ENCODE data around the gene GRIN3A.

Gene GRIN3A

GRCh38 chr9:101648493-101648892 lies 90.0 kb downstream of the GRIN3A start:
- H3K4me3 ChIP-seq (ENCODE audit: low read length), result no peak overlapping the region
- H3K79me2 ChIP-seq (ENCODE audit: control insufficient read depth, low read length), result no peaks in the 10 kb centered on the region
- no peaks in the 10 kb centered on the region for H3K9me2 ChIP-seq (replicated peaks; ENCODE audit: control insufficient read depth, low read length)
- H3F3A ChIP-seq (ENCODE audit: control insufficient read depth, insufficient read depth), result no peaks in the 10 kb centered on the region
- no peak overlapping the region for H3K4me2 ChIP-seq (ENCODE audit: low read length)
- no peaks in the 10 kb centered on the region for H3K27me3 ChIP-seq (ENCODE audit: control insufficient read depth, low read length)
- H3K9me3 ChIP-seq (ENCODE audit: control insufficient read depth, insufficient read depth, low read length), result no peaks in the 10 kb centered on the region
- no peak for TF ChIP-seq EZH2phosphoT487 (IDR thresholded peaks at IDR 0.05; ENCODE audit: borderline replicate concordance, low read length)
- TF ChIP-seq, protein P1, sequence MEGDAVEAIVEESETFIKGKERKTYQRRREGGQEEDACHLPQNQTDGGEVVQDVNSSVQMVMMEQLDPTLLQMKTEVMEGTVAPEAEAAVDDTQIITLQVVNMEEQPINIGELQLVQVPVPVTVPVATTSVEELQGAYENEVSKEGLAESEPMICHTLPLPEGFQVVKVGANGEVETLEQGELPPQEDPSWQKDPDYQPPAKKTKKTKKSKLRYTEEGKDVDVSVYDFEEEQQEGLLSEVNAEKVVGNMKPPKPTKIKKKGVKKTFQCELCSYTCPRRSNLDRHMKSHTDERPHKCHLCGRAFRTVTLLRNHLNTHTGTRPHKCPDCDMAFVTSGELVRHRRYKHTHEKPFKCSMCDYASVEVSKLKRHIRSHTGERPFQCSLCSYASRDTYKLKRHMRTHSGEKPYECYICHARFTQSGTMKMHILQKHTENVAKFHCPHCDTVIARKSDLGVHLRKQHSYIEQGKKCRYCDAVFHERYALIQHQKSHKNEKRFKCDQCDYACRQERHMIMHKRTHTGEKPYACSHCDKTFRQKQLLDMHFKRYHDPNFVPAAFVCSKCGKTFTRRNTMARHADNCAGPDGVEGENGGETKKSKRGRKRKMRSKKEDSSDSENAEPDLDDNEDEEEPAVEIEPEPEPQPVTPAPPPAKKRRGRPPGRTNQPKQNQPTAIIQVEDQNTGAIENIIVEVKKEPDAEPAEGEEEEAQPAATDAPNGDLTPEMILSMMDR (IDR thresholded peaks at IDR 0.05; ENCODE audit: low read depth, low read length, poor library complexity, severe bottlenecking), result no peak
- no peak overlapping the region for H3K27ac ChIP-seq (ENCODE audit: low read depth, low read length)
- no peaks in the 10 kb centered on the region for H3K4me1 ChIP-seq (ENCODE audit: control insufficient read depth, low read length)
- H3K36me3 ChIP-seq (ENCODE audit: control insufficient read depth, low read length), result no peaks in the 10 kb centered on the region
- H4K20me1 ChIP-seq (ENCODE audit: control insufficient read depth, insufficient read depth, low read depth, low read length), result no peaks in the 10 kb centered on the region

DNA sequence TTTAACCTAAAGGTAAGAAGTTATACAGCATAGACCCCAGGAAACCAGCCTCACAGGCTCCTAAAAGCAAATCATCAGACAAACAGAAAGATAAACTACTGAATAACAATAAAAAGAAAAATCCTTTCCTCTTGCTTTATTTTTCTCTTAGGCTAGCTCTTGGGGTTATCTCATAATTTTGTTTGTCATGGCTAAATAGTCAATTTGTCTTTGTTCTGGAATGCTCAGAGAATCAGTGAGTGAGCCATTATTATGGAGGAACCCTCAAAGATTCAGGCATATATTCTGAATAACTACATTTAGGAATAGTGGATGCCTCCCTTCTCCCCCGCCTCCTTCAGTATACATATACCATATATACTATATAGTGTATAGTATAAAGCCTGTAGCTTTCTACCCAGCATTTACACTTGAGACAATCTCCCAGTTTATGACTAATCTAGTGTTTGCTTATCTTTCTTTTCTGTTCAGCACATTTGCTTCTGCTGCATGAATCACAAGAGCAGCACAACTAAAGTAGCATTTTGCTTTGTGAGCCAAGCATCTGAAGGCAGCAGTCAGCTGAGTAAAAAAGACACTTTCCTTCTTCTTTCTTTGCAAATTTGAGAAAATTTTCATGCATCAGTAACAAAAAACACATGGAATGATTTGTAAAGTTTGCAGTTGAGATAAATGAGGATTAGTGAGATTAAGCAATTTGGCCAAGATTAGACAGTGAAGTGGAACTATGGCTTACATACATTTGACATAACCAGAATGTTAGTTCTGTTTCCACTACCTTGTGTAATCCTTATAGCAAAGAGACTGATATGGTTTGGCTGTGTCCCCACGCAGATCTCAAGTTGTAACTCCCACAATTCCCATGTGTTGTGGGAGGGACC lies 98.4 kb downstream of the GRIN3A start:
- H3K9me2 ChIP-seq (replicated peaks; ENCODE audit: control insufficient read depth, low read length), result no peaks in the 10 kb centered on the region
- H3F3A ChIP-seq (ENCODE audit: control insufficient read depth, insufficient read depth), result no peaks in the 10 kb centered on the region
- no peaks in the 10 kb centered on the region for H4K20me1 ChIP-seq (ENCODE audit: control insufficient read depth, insufficient read depth, low read depth, low read length)
- TF ChIP-seq, protein P1 (IDR thresholded peaks at IDR 0.05; ENCODE audit: low read depth, low read length, poor library complexity, severe bottlenecking), result no peak
- no peak for TF ChIP-seq EZH2phosphoT487 (IDR thresholded peaks at IDR 0.05; ENCODE audit: borderline replicate concordance, low read length)
- H3K79me2 ChIP-seq (ENCODE audit: control insufficient read depth, low read length), result no peaks in the 10 kb centered on the region
- no peaks in the 10 kb centered on the region for H3K36me3 ChIP-seq (ENCODE audit: control insufficient read depth, low read length)
- no peak overlapping the region for H3K4me2 ChIP-seq (ENCODE audit: low read length)
- H3K27me3 ChIP-seq (ENCODE audit: control insufficient read depth, low read length), result no peaks in the 10 kb centered on the region
- H3K4me3 ChIP-seq (ENCODE audit: low read length), result no peak overlapping the region
- H3K9me3 ChIP-seq (ENCODE audit: control insufficient read depth, insufficient read depth, low read length), result no peaks in the 10 kb centered on the region
- H3K4me1 ChIP-seq (ENCODE audit: control insufficient read depth, low read length), result no peaks in the 10 kb centered on the region
- H3K27ac ChIP-seq (ENCODE audit: low read depth, low read length), result no peak overlapping the region

DNA sequence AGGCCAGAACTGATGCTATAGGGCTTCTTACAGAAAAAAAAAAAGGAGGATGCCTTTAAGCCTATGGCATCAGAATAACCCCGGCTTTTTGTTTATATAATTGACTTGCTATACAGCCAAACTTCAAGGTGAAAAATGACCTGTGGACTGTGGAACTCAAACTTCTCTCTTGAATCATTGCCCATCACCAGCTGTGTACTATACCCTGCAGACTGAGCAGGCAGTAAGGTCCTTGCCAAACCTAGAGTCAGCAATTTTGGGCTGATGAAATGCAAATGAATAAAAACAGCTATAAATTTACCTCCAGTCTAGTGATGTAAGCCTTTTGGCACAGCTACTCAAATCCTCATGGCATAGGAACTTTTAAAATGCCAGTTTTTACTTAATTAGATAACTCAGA lies 99.1 kb downstream of the GRIN3A start:
- H3K4me3 ChIP-seq (ENCODE audit: low read length), result no peak overlapping the region
- no peaks in the 10 kb centered on the region for H3K27me3 ChIP-seq (ENCODE audit: control insufficient read depth, low read length)
- H3K9me3 ChIP-seq (ENCODE audit: control insufficient read depth, insufficient read depth, low read length), result no peaks in the 10 kb centered on the region
- TF ChIP-seq EZH2phosphoT487 (IDR thresholded peaks at IDR 0.05; ENCODE audit: borderline replicate concordance, low read length), result no peak
- TF ChIP-seq, protein P1 (IDR thresholded peaks at IDR 0.05; ENCODE audit: low read depth, low read length, poor library complexity, severe bottlenecking), result no peak
- H4K20me1 ChIP-seq (ENCODE audit: control insufficient read depth, insufficient read depth, low read depth, low read length), result no peaks in the 10 kb centered on the region
- H3K27ac ChIP-seq (ENCODE audit: low read depth, low read length), result no peak overlapping the region
- no peaks in the 10 kb centered on the region for H3K9me2 ChIP-seq (replicated peaks; ENCODE audit: control insufficient read depth, low read length)
- no peaks in the 10 kb centered on the region for H3K79me2 ChIP-seq (ENCODE audit: control insufficient read depth, low read length)
- H3F3A ChIP-seq (ENCODE audit: control insufficient read depth, insufficient read depth), result no peaks in the 10 kb centered on the region
- H3K4me1 ChIP-seq (ENCODE audit: control insufficient read depth, low read length), result no peaks in the 10 kb centered on the region
- H3K36me3 ChIP-seq (ENCODE audit: control insufficient read depth, low read length), result no peaks in the 10 kb centered on the region
- no peak overlapping the region for H3K4me2 ChIP-seq (ENCODE audit: low read length)
